ENCODE measurements around the gene EDNRA.

GRCh38 chr4:147456706-147457105 lies 24.2 kb upstream of the EDNRA start:
- no peak for TF ChIP-seq BHLHE40 (IDR thresholded peaks at IDR 0.05; ENCODE audit: low read depth, low read length)
- TF ChIP-seq CTCF (conservative IDR thresholded peaks at IDR 0.05; ENCODE audit: low read depth, low read length): no peak
- TF ChIP-seq POLR2A (IDR thresholded peaks at IDR 0.05; ENCODE audit: low read depth, low read length): no peak
- TF ChIP-seq CEBPB (IDR thresholded peaks at IDR 0.05; ENCODE audit: low read depth, low read length): no peak
- no peak for TF ChIP-seq MAFK (IDR thresholded peaks at IDR 0.05; ENCODE audit: low read depth, low read length)
- no peak for TF ChIP-seq RAD21 (IDR thresholded peaks at IDR 0.05; ENCODE audit: low read length)
- TF ChIP-seq MAZ (IDR thresholded peaks at IDR 0.05; ENCODE audit: borderline replicate concordance, low read depth, low read length): no peak
- TF ChIP-seq MXI1 (IDR thresholded peaks at IDR 0.05; ENCODE audit: borderline replicate concordance, low read depth, low read length): no peak
- no peak for TF ChIP-seq SMC3 (IDR thresholded peaks at IDR 0.05; ENCODE audit: low read depth, low read length)
- no peak for TF ChIP-seq RFX5 (IDR thresholded peaks at IDR 0.05; ENCODE audit: low read depth, low read length)

All from IMR-90 (cell line).